Measurements from ENCODE around the gene RNF31.

The RNF31 gene

GRCh38 chr14:24133735-24134134 is 13.6 kb upstream of the RNF31 start:
- H3K4me3 ChIP-seq (replicated peaks; ENCODE audit: low read depth, low read length): no peak overlapping the region
- no peak for TF ChIP-seq CTCF (IDR thresholded peaks at IDR 0.05; ENCODE audit: low read length, missing control alignments)
- DNase-seq (ENCODE audit: low read depth): no peak

GRCh38 chr14:24135584-24135833 is 11.8 kb upstream of the RNF31 start:
- peak overlapping the region; percentile 74 for H3K4me3 ChIP-seq (replicated peaks; ENCODE audit: low read depth, low read length)
- DNase-seq (ENCODE audit: low read depth): no peak
- TF ChIP-seq CTCF (IDR thresholded peaks at IDR 0.05; ENCODE audit: low read length, missing control alignments): no peak

- no peak for TF ChIP-seq CTCF (IDR thresholded peaks at IDR 0.05; ENCODE audit: low read length, missing control alignments)
- peak within 1 kb of the TSS; percentile 74 for H3K4me3 ChIP-seq (replicated peaks; ENCODE audit: low read depth, low read length)
- DNase-seq (ENCODE audit: low read depth): peak; percentile 82
Measured at GRCh38 chr14:24135834-24136683, 11.2 kb upstream of the RNF31 start, which contains the start of gene PSME1. PSME1 (plus strand) TSS chr14:24136194; CDS start chr14:24136263, 69 bp downstream.

GRCh38 chr14:24136684-24137528 is 10.4 kb upstream of the RNF31 start:
- DNase-seq (ENCODE audit: low read depth): no peak
- no peak for TF ChIP-seq CTCF (IDR thresholded peaks at IDR 0.05; ENCODE audit: low read length, missing control alignments)
- peak overlapping the region; percentile 74 for H3K4me3 ChIP-seq (replicated peaks; ENCODE audit: low read depth, low read length)

GRCh38 chr14:24137529-24138395 is 9.5 kb upstream of the RNF31 start:
- DNase-seq (ENCODE audit: low read depth): no peak
- TF ChIP-seq CTCF (IDR thresholded peaks at IDR 0.05; ENCODE audit: low read length, missing control alignments): no peak
- H3K4me3 ChIP-seq (replicated peaks; ENCODE audit: low read depth, low read length): no peak overlapping the region

GRCh38 chr14:24138396-24139271 is 8.7 kb upstream of the RNF31 start:
- TF ChIP-seq CTCF (IDR thresholded peaks at IDR 0.05; ENCODE audit: low read length, missing control alignments): no peak
- DNase-seq (ENCODE audit: low read depth): no peak
- no peak overlapping the region for H3K4me3 ChIP-seq (replicated peaks; ENCODE audit: low read depth, low read length)
